Activated naive CD8-positive, alpha-beta T cell treated with anti-CD3 and anti-CD28 coated beads for 36 hours (primary cell): ENCODE data around the gene CHRM5. TPM values are rescaled to one million over a fixed set of nuclear protein-coding genes. Genes with fewer than 3 reads are reported as not detected.

Experiments used
- DNase-seq: peaks from one replicate; pipeline ENCODE4 v3.0.0; 2021
- H3K27ac Mint-ChIP-seq: one replicate; pipeline ENCODE4 v1.8.0; 2022; ENCODE audit warnings: mild to moderate bottlenecking, moderate library complexity, mixed read lengths
- H3K27me3 Mint-ChIP-seq: one replicate; pipeline ENCODE4 v1.8.0; 2022; ENCODE audit warnings: mild to moderate bottlenecking, mixed read lengths
- H3K36me3 Mint-ChIP-seq: one replicate; pipeline ENCODE4 v1.8.0; 2021; ENCODE audit warnings: mild to moderate bottlenecking, mixed read lengths
- H3K4me1 Mint-ChIP-seq: one replicate; pipeline ENCODE4 v1.8.0; 2021; ENCODE audit warnings: mixed read lengths
- H3K4me3 Mint-ChIP-seq: one replicate; pipeline ENCODE4 v1.8.0; 2022; ENCODE audit warnings: mild to moderate bottlenecking, moderate library complexity, mixed read lengths
- H3K9me3 Mint-ChIP-seq: one replicate; pipeline ENCODE4 v1.8.0; 2022; ENCODE audit warnings: mixed read lengths
- total RNA-seq, 2 experiments: library from RNA; stranded (reverse); gene quantifications; one replicate each; pipeline ENCODE4 v1.2.3, GENCODE V29; 2021

Gene CHRM5, protein sequence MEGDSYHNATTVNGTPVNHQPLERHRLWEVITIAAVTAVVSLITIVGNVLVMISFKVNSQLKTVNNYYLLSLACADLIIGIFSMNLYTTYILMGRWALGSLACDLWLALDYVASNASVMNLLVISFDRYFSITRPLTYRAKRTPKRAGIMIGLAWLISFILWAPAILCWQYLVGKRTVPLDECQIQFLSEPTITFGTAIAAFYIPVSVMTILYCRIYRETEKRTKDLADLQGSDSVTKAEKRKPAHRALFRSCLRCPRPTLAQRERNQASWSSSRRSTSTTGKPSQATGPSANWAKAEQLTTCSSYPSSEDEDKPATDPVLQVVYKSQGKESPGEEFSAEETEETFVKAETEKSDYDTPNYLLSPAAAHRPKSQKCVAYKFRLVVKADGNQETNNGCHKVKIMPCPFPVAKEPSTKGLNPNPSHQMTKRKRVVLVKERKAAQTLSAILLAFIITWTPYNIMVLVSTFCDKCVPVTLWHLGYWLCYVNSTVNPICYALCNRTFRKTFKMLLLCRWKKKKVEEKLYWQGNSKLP
- not detected for total RNA-seq

GRCh38 chr15:33968224-33968623 lies at the start of gene CHRM5:
TSS of gene CHRM5 (plus strand) at chr15:33968497. CDS start at chr15:34062718, 94,221 bp downstream.
- Mint-ChIP-seq H3K27ac (no peak within 1 kb of the TSS), H3K9me3 (no peaks in the 10 kb centered on the region), H3K4me3 (no peak within 1 kb of the TSS), H3K36me3 (peaks cover 2% of the 10 kb centered on the region), H3K27me3 (no peaks in the 10 kb centered on the region), H3K4me1 (no peaks in the 10 kb centered on the region)
- DNase-seq = no peak

GRCh38 chr15:33923446-33923845 lies 44.9 kb upstream of the CHRM5 start:
- Mint-ChIP-seq H3K4me1 (no peaks in the 10 kb centered on the region), H3K27ac (no peak overlapping the region), H3K36me3 (peaks cover 2% of the 10 kb centered on the region)

DNA sequence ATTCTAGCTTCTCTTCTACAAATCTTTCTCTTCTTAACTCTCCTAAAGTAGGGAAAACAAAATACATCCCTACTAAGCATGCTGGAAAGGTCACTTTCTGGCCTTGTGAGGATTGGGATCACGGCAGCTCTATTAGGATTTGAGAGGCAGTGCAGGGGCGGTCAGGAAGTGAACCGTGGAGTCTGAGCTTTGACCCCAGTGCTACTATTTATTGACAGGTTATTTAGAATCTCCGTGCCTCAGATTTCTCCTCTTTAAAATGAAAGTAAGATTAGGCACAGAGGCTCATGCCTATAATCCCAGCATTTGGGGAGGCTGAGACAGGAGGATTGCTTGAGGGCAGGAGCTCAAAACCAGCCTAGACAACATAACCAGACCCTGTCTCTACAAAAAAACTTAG lies 42.0 kb upstream of the CHRM5 start:
- H3K36me3 Mint-ChIP-seq = peaks cover 2% of the 10 kb centered on the region
- no peaks in the 10 kb centered on the region for H3K9me3 Mint-ChIP-seq
- no peak for DNase-seq
- no peaks in the 10 kb centered on the region for H3K27me3 Mint-ChIP-seq
- no peak overlapping the region for H3K4me3 Mint-ChIP-seq
- no peaks in the 10 kb centered on the region for H3K4me1 Mint-ChIP-seq
- no peak overlapping the region for H3K27ac Mint-ChIP-seq

More at GRCh38 chr15:33923446-33923845, 44.9 kb upstream of the CHRM5 start:
- Mint-ChIP-seq H3K4me3 (no peak overlapping the region), H3K27me3 (no peaks in the 10 kb centered on the region), H3K9me3 (no peaks in the 10 kb centered on the region)
- no peak for DNase-seq

- no peak for DNase-seq
Measured at GRCh38 chr15:33932734-33933133, 35.6 kb upstream of the CHRM5 start.

GRCh38 chr15:33934396-33934795 lies 33.9 kb upstream of the CHRM5 start:
- H3K4me1 Mint-ChIP-seq = no peaks in the 10 kb centered on the region
- H3K27ac Mint-ChIP-seq = no peak overlapping the region
- no peak for DNase-seq
- no peak overlapping the region for H3K4me3 Mint-ChIP-seq
- no peaks in the 10 kb centered on the region for H3K27me3 Mint-ChIP-seq
- no peaks in the 10 kb centered on the region for H3K36me3 Mint-ChIP-seq
- H3K9me3 Mint-ChIP-seq = no peaks in the 10 kb centered on the region

More at GRCh38 chr15:33932734-33933133, 35.6 kb upstream of the CHRM5 start:
- H3K9me3 Mint-ChIP-seq = no peaks in the 10 kb centered on the region
- no peaks in the 10 kb centered on the region for H3K4me1 Mint-ChIP-seq
- no peak overlapping the region for H3K4me3 Mint-ChIP-seq
- H3K27ac Mint-ChIP-seq = no peak overlapping the region
- no peaks in the 10 kb centered on the region for H3K36me3 Mint-ChIP-seq
- H3K27me3 Mint-ChIP-seq = no peaks in the 10 kb centered on the region

DNA sequence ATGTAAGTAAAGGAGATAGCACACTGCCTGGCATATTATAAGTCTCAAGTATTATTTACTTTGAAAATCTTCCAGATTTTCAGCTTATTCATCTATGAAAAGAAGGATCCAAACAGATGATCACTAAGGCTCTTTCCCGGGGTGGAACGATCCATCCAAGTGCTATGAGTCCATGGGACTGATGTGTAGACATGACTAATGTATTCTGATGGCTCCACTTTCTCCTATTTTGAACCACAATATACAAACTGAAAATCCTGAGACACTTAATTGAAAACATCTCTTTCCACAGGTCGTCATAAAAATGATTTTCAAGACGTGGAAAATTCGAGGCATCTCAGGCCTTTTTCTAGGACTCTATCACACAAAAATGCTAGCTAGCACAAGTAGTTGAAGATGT lies 33.4 kb upstream of the CHRM5 start:
- H3K4me1 Mint-ChIP-seq = no peaks in the 10 kb centered on the region
- no peak for DNase-seq
- H3K36me3 Mint-ChIP-seq = no peaks in the 10 kb centered on the region
- H3K27me3 Mint-ChIP-seq = no peaks in the 10 kb centered on the region
- H3K4me3 Mint-ChIP-seq = no peak overlapping the region
- no peaks in the 10 kb centered on the region for H3K9me3 Mint-ChIP-seq
- H3K27ac Mint-ChIP-seq = no peak overlapping the region

- no peak overlapping the region for H3K27ac Mint-ChIP-seq
- H3K27me3 Mint-ChIP-seq = no peaks in the 10 kb centered on the region
- H3K9me3 Mint-ChIP-seq = peaks cover 2% of the 10 kb centered on the region
- no peak overlapping the region for H3K4me3 Mint-ChIP-seq
- peaks cover 3% of the 10 kb centered on the region for H3K36me3 Mint-ChIP-seq
- no peaks in the 10 kb centered on the region for H3K4me1 Mint-ChIP-seq
- no peak for DNase-seq
Measured at GRCh38 chr15:33941279-33942063, 26.8 kb upstream of the CHRM5 start.

GRCh38 chr15:33946152-33946551 lies 22.1 kb upstream of the CHRM5 start:
- no peaks in the 10 kb centered on the region for H3K27me3 Mint-ChIP-seq
- DNase-seq = no peak
- H3K27ac Mint-ChIP-seq = no peak overlapping the region
- H3K9me3 Mint-ChIP-seq = peaks cover 2% of the 10 kb centered on the region
- peaks cover 2% of the 10 kb centered on the region for H3K4me1 Mint-ChIP-seq
- H3K36me3 Mint-ChIP-seq = peaks cover 3% of the 10 kb centered on the region
- no peak overlapping the region for H3K4me3 Mint-ChIP-seq

DNA sequence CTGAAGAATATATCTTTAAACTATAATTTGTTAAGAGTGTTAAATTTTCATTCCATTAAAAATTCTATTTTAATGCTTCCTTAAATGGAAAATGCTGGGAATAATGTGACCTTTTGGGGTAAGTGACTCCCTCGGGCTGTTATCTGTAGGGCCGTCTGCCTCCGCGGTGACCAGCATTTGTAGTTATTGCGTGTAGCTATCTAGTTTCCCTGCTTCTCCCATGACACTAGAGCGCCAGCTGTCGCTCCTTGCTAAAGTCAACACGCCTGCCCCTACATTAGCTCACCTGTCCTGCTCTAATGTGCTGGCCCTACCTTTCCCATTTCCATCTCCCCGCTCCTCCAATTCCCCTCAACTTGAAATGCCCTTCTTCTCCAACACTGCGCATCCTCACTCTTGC lies 12.4 kb upstream of the CHRM5 start:
- Mint-ChIP-seq H3K9me3 (peaks cover 2% of the 10 kb centered on the region), H3K27me3 (no peaks in the 10 kb centered on the region), H3K4me3 (no peak overlapping the region), H3K36me3 (peaks cover 8% of the 10 kb centered on the region), H3K4me1 (peaks cover 7% of the 10 kb centered on the region), H3K27ac (no peak overlapping the region)
- DNase-seq = no peak

GRCh38 chr15:33956397-33956796 lies 11.9 kb upstream of the CHRM5 start:
- H3K36me3 Mint-ChIP-seq = peaks cover 8% of the 10 kb centered on the region
- H3K9me3 Mint-ChIP-seq = peaks cover 2% of the 10 kb centered on the region
- no peaks in the 10 kb centered on the region for H3K27me3 Mint-ChIP-seq
- peaks cover 7% of the 10 kb centered on the region for H3K4me1 Mint-ChIP-seq
- DNase-seq = no peak
- no peak overlapping the region for H3K4me3 Mint-ChIP-seq
- H3K27ac Mint-ChIP-seq = no peak overlapping the region

- DNase-seq = no peak
- no peaks in the 10 kb centered on the region for H3K9me3 Mint-ChIP-seq
- H3K4me3 Mint-ChIP-seq = no peak overlapping the region
- no peak overlapping the region for H3K27ac Mint-ChIP-seq
- peaks cover 2% of the 10 kb centered on the region for H3K4me1 Mint-ChIP-seq
- no peaks in the 10 kb centered on the region for H3K27me3 Mint-ChIP-seq
- peaks cover 4% of the 10 kb centered on the region for H3K36me3 Mint-ChIP-seq
Measured at GRCh38 chr15:33959844-33960548, 8.3 kb upstream of the CHRM5 start.

GRCh38 chr15:33960549-33960935 lies 7.8 kb upstream of the CHRM5 start:
- Mint-ChIP-seq H3K36me3 (peaks cover 4% of the 10 kb centered on the region), H3K4me1 (peaks cover 2% of the 10 kb centered on the region), H3K27ac (no peak overlapping the region), H3K9me3 (no peaks in the 10 kb centered on the region), H3K4me3 (no peak overlapping the region), H3K27me3 (no peaks in the 10 kb centered on the region)
- DNase-seq = no peak

DNA sequence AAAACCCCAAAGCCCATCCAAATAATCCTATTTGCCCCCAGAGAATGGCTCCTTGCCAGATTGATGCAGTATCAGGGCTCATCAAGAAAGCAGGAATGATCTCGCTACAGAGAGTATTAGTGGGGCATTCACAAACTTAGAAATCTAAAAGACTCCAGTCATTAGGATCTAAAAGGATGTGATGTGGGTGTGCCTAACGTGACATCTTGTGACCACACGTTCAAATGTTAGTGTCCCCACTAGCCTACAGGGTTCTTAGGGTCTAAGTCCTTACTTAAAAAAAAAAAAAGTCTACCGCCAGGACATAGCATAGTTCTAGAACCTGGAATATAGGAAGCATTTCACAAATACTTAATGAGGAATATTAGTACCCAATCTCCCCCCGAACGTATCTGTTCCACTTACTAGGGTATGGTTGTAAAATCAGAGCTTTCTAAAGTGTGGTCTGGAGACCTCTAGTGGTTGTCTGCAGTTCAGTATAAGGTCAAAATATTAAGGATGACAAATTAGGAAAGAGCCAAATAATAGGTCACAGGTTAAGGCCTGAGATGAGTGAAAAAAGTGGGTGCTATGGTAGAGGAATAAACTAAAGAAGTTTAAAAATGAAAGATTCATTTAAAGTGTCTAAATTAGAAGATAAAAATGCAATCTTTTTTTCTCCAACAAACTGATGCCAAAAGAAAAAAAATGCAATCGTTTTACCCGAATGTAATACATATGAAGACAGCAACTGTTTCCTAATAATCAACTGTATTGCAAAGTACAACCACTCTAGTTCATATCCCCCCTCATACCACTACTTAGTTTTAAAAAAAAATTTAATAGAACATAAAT lies 4.2 kb upstream of the CHRM5 start:
- Mint-ChIP-seq H3K27me3 (no peaks in the 10 kb centered on the region), H3K4me3 (no peak overlapping the region), H3K9me3 (no peaks in the 10 kb centered on the region), H3K4me1 (no peaks in the 10 kb centered on the region), H3K36me3 (no peaks in the 10 kb centered on the region), H3K27ac (no peak overlapping the region)
- no peak for DNase-seq

DNA sequence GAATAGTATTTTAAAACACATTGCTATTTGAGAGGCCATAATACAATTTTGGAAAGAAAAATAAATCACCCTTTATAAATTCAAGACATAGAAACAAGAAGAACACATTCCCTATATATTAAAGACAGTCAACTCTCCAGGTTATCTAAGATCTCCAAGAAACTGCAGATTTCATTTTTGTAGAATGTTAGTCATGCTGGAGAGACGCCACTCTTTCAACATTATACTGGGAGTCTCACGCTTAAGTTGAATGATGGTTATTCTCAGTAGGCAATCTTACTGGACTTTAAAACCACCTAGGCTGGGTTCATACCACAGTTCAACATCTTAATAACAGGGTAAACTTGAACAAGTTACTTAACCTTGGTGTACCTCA lies 3.6 kb upstream of the CHRM5 start:
- Mint-ChIP-seq H3K4me1 (no peaks in the 10 kb centered on the region), H3K27me3 (no peaks in the 10 kb centered on the region), H3K9me3 (no peaks in the 10 kb centered on the region), H3K27ac (no peak overlapping the region), H3K36me3 (no peaks in the 10 kb centered on the region), H3K4me3 (no peak overlapping the region)
- no peak for DNase-seq
